IMR-90 (cell line): Measurements from ENCODE around the gene ZMIZ1. TPM values are rescaled to one million over a fixed set of nuclear protein-coding genes. Genes with fewer than 3 reads are reported as not detected.

Experiments
- ATAC-seq: fragments of 200-7000 bp; cut with Tn5 transposase; 2 replicates; pipeline ENCODE4 v1.9.1; 2020; ENCODE audit warnings: low read depth, mild to moderate bottlenecking, moderate library complexity
- BruUV-seq: library from RNA; stranded (reverse); fragments of 400-500 nt; replicated peaks from 2 replicates; lab custom pipeline; 2021; lab: Mats Ljungman, UMichigan
- CTCF ChIA-PET: fragments of 300-600 bp; formaldehyde crosslinking; extraction: SDS; loops from one replicate; lab custom pipeline; 2021; ENCODE audit warnings: antibody characterized with exemption; lab: Yijun Ruan, JAX
- POLR2A ChIA-PET: fragments of 300-600 bp; sonication (Branson Sonifier 250); formaldehyde crosslinking; loops from one replicate; lab custom pipeline; 2022; ENCODE audit warnings: antibody characterized with exemption; ENCODE audit not compliant: unreplicated experiment; lab: Charles Lee
- DNase-seq: peaks from one replicate; pipeline ENCODE4 v3.0.0; 2013
- H2AFZ ChIP-seq: replicated peaks from 2 replicates; pipeline ENCODE3; 2013; ENCODE audit warnings: low read length, mild to moderate bottlenecking; ENCODE audit not compliant: poor library complexity
- H2AK5ac ChIP-seq: 2 replicates; pipeline ENCODE4 v1.6.1; 2013; ENCODE audit warnings: low read depth, low read length, inconsistent platforms
- H2AK9ac ChIP-seq: replicated peaks from 2 replicates; pipeline ENCODE3; 2013; ENCODE audit warnings: mild to moderate bottlenecking, low read depth, low read length, moderate library complexity; ENCODE audit not compliant: poor library complexity
- H2BK120ac ChIP-seq: 2 replicates; pipeline ENCODE4 v1.6.1; 2013; ENCODE audit warnings: low read depth, low read length, inconsistent platforms
- H2BK15ac ChIP-seq: 3 replicates; pipeline ENCODE4 v1.6.1; 2013; ENCODE audit warnings: low read depth, low read length, inconsistent platforms
- H2BK20ac ChIP-seq: 2 replicates; pipeline ENCODE4 v1.6.1; 2013; ENCODE audit warnings: low read depth, mild to moderate bottlenecking, inconsistent platforms, low read length, moderate library complexity
- H2BK5ac ChIP-seq: 2 replicates; pipeline ENCODE4 v1.6.1; 2013; ENCODE audit warnings: mild to moderate bottlenecking, low read depth, low read length, inconsistent platforms; ENCODE audit not compliant: poor library complexity, severe bottlenecking
- H3K14ac ChIP-seq: replicated peaks from 2 replicates; pipeline ENCODE4 v1.6.1; 2013; ENCODE audit warnings: low read depth, low read length, inconsistent platforms
- H3K18ac ChIP-seq: 2 replicates; pipeline ENCODE4 v1.6.1; 2013; ENCODE audit warnings: low read depth, low read length, control low read depth
- H3K23ac ChIP-seq: 2 replicates; pipeline ENCODE4 v1.6.1; 2013; ENCODE audit warnings: low read depth, low read length, inconsistent platforms
- H3K27ac ChIP-seq: 2 replicates; pipeline ENCODE4 v1.5.1; 2013; ENCODE audit warnings: mild to moderate bottlenecking, control low read depth, low read length; ENCODE audit not compliant: insufficient read depth
- H3K27me3 ChIP-seq: 2 replicates; pipeline ENCODE4 v1.6.1; 2013; ENCODE audit warnings: low read length; ENCODE audit not compliant: control insufficient read depth, insufficient read depth
- H3K36me3 ChIP-seq: 2 replicates; pipeline ENCODE4 v1.6.1; 2013; ENCODE audit warnings: low read length, mixed read lengths; ENCODE audit not compliant: control insufficient read depth, insufficient read depth
- H3K4ac ChIP-seq: 2 replicates; pipeline ENCODE4 v1.6.1; 2013; ENCODE audit warnings: low read depth, low read length, inconsistent platforms
- H3K4me1 ChIP-seq: 2 replicates; pipeline ENCODE4 v1.6.1; 2013; ENCODE audit warnings: low read length, mixed read lengths; ENCODE audit not compliant: control insufficient read depth, insufficient read depth
- H3K4me2 ChIP-seq: 2 replicates; pipeline ENCODE4 v1.6.1; 2013; ENCODE audit warnings: low read depth, mild to moderate bottlenecking, control low read depth, low read length, moderate library complexity
- H3K4me3 ChIP-seq: 2 replicates; pipeline ENCODE4 v1.5.1; 2013; ENCODE audit warnings: low read depth, mild to moderate bottlenecking, control low read depth, low read length, moderate library complexity; ENCODE audit not compliant: insufficient read depth
- H3K56ac ChIP-seq: 2 replicates; pipeline ENCODE4 v1.6.1; 2013; ENCODE audit warnings: low read length, inconsistent platforms; ENCODE audit not compliant: insufficient read depth; ENCODE audit errors: extremely low read depth
- H3K79me1 ChIP-seq, 2 experiments: 2 replicates each; pipeline ENCODE4 v1.6.1; 2013; ENCODE audit warnings: low read length in 2 of 2, inconsistent platforms in 1 of 2, low read depth in 1 of 2
- H3K9ac ChIP-seq: 2 replicates; pipeline ENCODE4 v1.6.1; 2013; ENCODE audit warnings: low read depth, low read length, control low read depth
- H3K9me1 ChIP-seq: 2 replicates; pipeline ENCODE4 v1.6.1; 2013; ENCODE audit warnings: low read length, inconsistent platforms; ENCODE audit not compliant: insufficient read depth
- H3K9me3 ChIP-seq: 2 replicates; pipeline ENCODE4 v1.6.1; 2013; ENCODE audit warnings: low read length; ENCODE audit not compliant: control insufficient read depth, insufficient read depth
- H4K20me1 ChIP-seq: 2 replicates; pipeline ENCODE4 v1.6.1; 2013; ENCODE audit warnings: low read length, inconsistent platforms; ENCODE audit not compliant: insufficient read depth
- H4K5ac ChIP-seq: 2 replicates; pipeline ENCODE4 v1.6.1; 2013; ENCODE audit warnings: mild to moderate bottlenecking, low read depth, low read length, control low read depth
- H4K8ac ChIP-seq, 2 experiments: 2 replicates each; pipeline ENCODE4 v1.6.1; 2013; ENCODE audit warnings: low read depth in 2 of 2, low read length in 2 of 2, control low read depth in 1 of 2, inconsistent platforms in 1 of 2
- H4K91ac ChIP-seq: 2 replicates; pipeline ENCODE4 v1.6.1; 2013; ENCODE audit warnings: low read depth, low read length, inconsistent platforms; ENCODE audit not compliant: insufficient read depth
- FOS ChIP-seq: fragments of 150-350 bp; IDR thresholded peaks from 2 replicates; pipeline ENCODE4 v1.6.1; 2016; ENCODE audit warnings: low read depth, low read length
- POLR2A ChIP-seq: IDR thresholded peaks from 2 replicates; pipeline ENCODE4 v1.6.1; 2012; ENCODE audit warnings: mild to moderate bottlenecking, low read depth, low read length
- WGBS, 2 experiments: methylation state at CpG; one replicate each; pipeline versions ENCODE4 v1.1.5 to v1.1.7; 2013; ENCODE audit warnings: missing lambda C conversion rate in 2 of 2; ENCODE audit not compliant: insufficient read length in 1 of 2; ENCODE audit errors: extremely low coverage in 2 of 2; 5-methylcytosine and 5-hydroxymethylcytosine counted together
- dilution Hi-C: fragments of 300-500 bp; cut with HindIII; formaldehyde crosslinking; loops from one replicate; pipeline ENCODE4 v1.14.3; 2018; ENCODE audit warnings: low sequenced_read_pairs; ENCODE audit not compliant: unreplicated experiment
- in situ Hi-C: fragments of 300-500 bp; cut with MboI; formaldehyde crosslinking; loops from 3 replicates; pipeline ENCODE4 v1.14.3; 2019; ENCODE audit warnings: low sequenced_read_pairs, inconsistent platforms, mixed read lengths
- intact Hi-C: fragments of 100-400 bp; cut with micrococcal nuclease; formaldehyde crosslinking; loops from 2 replicates; pipeline ENCODE4 v1.10.0; 2022
- polyA plus RNA-seq, 3 experiments: library from polyadenylated mRNA; depleted of rRNA; stranded (reverse); fragments of >200 nt; gene quantifications; 2 replicates each; pipeline ENCODE4 v1.2.3, GENCODE V29; 2012; ENCODE audit warnings: low replicate concordance in 1 of 3
- total RNA-seq: library from RNA; depleted of rRNA; stranded (reverse); fragments of >200 nt; gene quantifications from 2 replicates; pipeline ENCODE4 v1.2.3, GENCODE V29; 2012

The ZMIZ1 gene
- total and polyA plus RNA-seq, 2 of the 4 experiments (the other 2 are of a cell fraction), result 6.6 to 48.7 TPM

- 100% methylated on average over 2 of the region's 5 CpGs; no CpG with 5 or more reads in 1 of the 2 experiments for WGBS, 2 experiments
- H3K36me3 ChIP-seq, result peaks cover 21% of the 10 kb centered on the region
- no peak for ATAC-seq
- H3K9me3 ChIP-seq, result no peaks in the 10 kb centered on the region
- H4K5ac ChIP-seq, result no peak overlapping the region
- H2AK9ac ChIP-seq, result no peak overlapping the region
- no peak overlapping the region for H3K18ac ChIP-seq
- peaks cover 46% of the 10 kb centered on the region for H4K20me1 ChIP-seq
- H2AFZ ChIP-seq, result no peak overlapping the region
- H3K4me1 ChIP-seq, result peaks cover 60% of the 10 kb centered on the region
- no TSS peak for BruUV-seq
- H3K56ac ChIP-seq, result peak overlapping the region; percentile 32; the same call in 1 of the 2 replicates
- peak overlapping the region; percentile 30 for H3K14ac ChIP-seq
- peak overlapping the region; percentile 48; the same call in 1 of the 2 replicates for H3K27ac ChIP-seq
- DNase-seq, result no peak
- H3K4me2 ChIP-seq, result no peak overlapping the region
- peak overlapping the region; percentile 4 to 47; a peak in 3 of 4 replicates for H4K8ac ChIP-seq
- peak overlapping the region; percentile 80 for H2BK20ac ChIP-seq
- CTCF ChIA-PET, result no interaction called here
- no peaks in the 10 kb centered on the region for H3K27me3 ChIP-seq
- intact Hi-C loops (no loop called here), dilution Hi-C loops (no loop called here), in situ Hi-C loops (no loop called here)
- H3K23ac ChIP-seq, result peak overlapping the region; percentile 57
- H2BK120ac ChIP-seq, result peak overlapping the region; percentile 89
- H3K4ac ChIP-seq, result peak overlapping the region; percentile 94
- H3K9me1 ChIP-seq, result peaks cover 53% of the 10 kb centered on the region
- POLR2A ChIA-PET, result no interaction called here
- H3K4me3 ChIP-seq, result no peak overlapping the region
- peak overlapping the region; percentile 91; the same call in 1 of the 2 replicates for H2AK5ac ChIP-seq
- TF ChIP-seq FOS, result no peak
- no peak for TF ChIP-seq POLR2A
- H2BK5ac ChIP-seq, result peak overlapping the region; percentile 75
- peak overlapping the region; percentile 76 for H4K91ac ChIP-seq
- no peak overlapping the region for H3K9ac ChIP-seq
- peaks cover 50 to 98% of the 10 kb centered on the region in 2 experiments for H3K79me1 ChIP-seq
- H2BK15ac ChIP-seq, result peak overlapping the region; percentile 66
Observed at GRCh38 chr10:79183468-79183865, 114.7 kb downstream of the ZMIZ1 start.
